ENCODE data around the gene IGF1R. TPM values are rescaled to one million over a fixed set of nuclear protein-coding genes. Genes with fewer than 3 reads are reported as not detected.

The IGF1R gene
- total RNA-seq, 1 experiment from 2014 or later: 16.3 TPM

DNA sequence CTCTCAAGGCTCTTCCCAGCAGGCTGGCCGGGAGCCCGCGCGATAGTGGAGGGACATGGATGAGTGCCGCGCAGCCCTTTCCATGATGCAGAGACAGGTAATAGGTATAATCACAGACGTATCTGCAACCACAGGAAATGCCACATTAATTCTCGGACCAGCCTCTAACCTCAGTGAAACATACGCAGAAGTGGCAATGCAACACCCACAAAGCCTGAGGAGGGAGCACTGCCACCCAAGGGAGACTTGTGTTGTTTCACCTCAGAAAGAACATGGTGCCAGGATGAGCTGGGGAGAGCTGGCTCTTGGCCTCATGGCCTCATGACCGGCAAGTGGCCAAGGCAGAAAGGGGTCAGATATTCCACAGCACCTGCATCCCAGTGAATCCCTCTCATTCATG is 320.2 kb downstream of the IGF1R start:
- H3K9me2 ChIP-seq (ENCODE audit: insufficient read depth): no peaks in the 10 kb centered on the region
- H3K4me2 ChIP-seq (ENCODE audit: low read length): no peak overlapping the region
- ChIA-PET RAD21 (ENCODE audit: low non-redundant PET in 1 of 2, low total read pairs in 2 of 2, uncharacterized antibody in 2 of 2, unreplicated experiment in 2 of 2) (no interaction called here), POLR2A (no interaction called here), CTCF (no interaction called here)
- H3K36me3 ChIP-seq (ENCODE audit: control insufficient read depth in 1 of 2, insufficient read depth in 2 of 2, low read length in 2 of 2): no peaks in the 10 kb centered on the region
- intact Hi-C loops (cut with micrococcal nuclease): no loop called here
- DNase-seq (ENCODE audit: low read depth, low spot score) (no peak), ATAC-seq (no peak)
- no peak overlapping the region for H3K9ac ChIP-seq (ENCODE audit: low read length)
- peaks cover 0 to 2% of the 10 kb centered on the region in 2 experiments; a peak in 1 of 4 replicates for H3K4me1 ChIP-seq (ENCODE audit: control insufficient read depth in 1 of 2, insufficient read depth in 2 of 2, low read length in 2 of 2)
- H2AFZ ChIP-seq (ENCODE audit: low read depth, low read length, poor library complexity, severe bottlenecking): no peak overlapping the region
- no TSS peak for BruUV-seq (replicated peaks)
- H3K27me3 ChIP-seq (ENCODE audit: insufficient read depth, low read length): no peaks in the 10 kb centered on the region
- no peaks in the 10 kb centered on the region for H3K9me3 ChIP-seq (ENCODE audit: control insufficient read depth in 1 of 2, insufficient read depth in 1 of 2, low read depth in 1 of 2, low read length in 2 of 2)
- H3K27ac ChIP-seq (ENCODE audit: low read depth, low read length): no peak overlapping the region
- H3K4me3 ChIP-seq (replicated peaks in 1 of 2; ENCODE audit: low read depth in 1 of 2, low read length in 2 of 2): no peak overlapping the region
- TF ChIP-seq, protein P1, sequence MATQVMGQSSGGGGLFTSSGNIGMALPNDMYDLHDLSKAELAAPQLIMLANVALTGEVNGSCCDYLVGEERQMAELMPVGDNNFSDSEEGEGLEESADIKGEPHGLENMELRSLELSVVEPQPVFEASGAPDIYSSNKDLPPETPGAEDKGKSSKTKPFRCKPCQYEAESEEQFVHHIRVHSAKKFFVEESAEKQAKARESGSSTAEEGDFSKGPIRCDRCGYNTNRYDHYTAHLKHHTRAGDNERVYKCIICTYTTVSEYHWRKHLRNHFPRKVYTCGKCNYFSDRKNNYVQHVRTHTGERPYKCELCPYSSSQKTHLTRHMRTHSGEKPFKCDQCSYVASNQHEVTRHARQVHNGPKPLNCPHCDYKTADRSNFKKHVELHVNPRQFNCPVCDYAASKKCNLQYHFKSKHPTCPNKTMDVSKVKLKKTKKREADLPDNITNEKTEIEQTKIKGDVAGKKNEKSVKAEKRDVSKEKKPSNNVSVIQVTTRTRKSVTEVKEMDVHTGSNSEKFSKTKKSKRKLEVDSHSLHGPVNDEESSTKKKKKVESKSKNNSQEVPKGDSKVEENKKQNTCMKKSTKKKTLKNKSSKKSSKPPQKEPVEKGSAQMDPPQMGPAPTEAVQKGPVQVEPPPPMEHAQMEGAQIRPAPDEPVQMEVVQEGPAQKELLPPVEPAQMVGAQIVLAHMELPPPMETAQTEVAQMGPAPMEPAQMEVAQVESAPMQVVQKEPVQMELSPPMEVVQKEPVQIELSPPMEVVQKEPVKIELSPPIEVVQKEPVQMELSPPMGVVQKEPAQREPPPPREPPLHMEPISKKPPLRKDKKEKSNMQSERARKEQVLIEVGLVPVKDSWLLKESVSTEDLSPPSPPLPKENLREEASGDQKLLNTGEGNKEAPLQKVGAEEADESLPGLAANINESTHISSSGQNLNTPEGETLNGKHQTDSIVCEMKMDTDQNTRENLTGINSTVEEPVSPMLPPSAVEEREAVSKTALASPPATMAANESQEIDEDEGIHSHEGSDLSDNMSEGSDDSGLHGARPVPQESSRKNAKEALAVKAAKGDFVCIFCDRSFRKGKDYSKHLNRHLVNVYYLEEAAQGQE (IDR thresholded peaks at IDR 0.05; ENCODE audit: low read depth): no peak
- no peak for TF ChIP-seq ELF1 (IDR thresholded peaks at IDR 0.05; ENCODE audit: borderline replicate concordance, low read depth)
- TF ChIP-seq YY1 (IDR thresholded peaks at IDR 0.05; ENCODE audit: extremely low read depth, insufficient replicate concordance, low read depth, low read length): no peak
- TF ChIP-seq EZH2 (IDR thresholded peaks at IDR 0.05): no peak
- TF ChIP-seq, protein P2, sequence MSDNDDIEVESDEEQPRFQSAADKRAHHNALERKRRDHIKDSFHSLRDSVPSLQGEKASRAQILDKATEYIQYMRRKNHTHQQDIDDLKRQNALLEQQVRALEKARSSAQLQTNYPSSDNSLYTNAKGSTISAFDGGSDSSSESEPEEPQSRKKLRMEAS (IDR thresholded peaks at IDR 0.05): no peak
- no peak for TF ChIP-seq SIN3A (IDR thresholded peaks at IDR 0.05; ENCODE audit: low read depth)
- no peak for TF ChIP-seq JUND (IDR thresholded peaks at IDR 0.05)
- no peak for TF ChIP-seq CEBPB (IDR thresholded peaks at IDR 0.05; ENCODE audit: low read depth)
- no peak for TF ChIP-seq SP1 (IDR thresholded peaks at IDR 0.05; ENCODE audit: low read depth)
- no peak for TF ChIP-seq TCF7L2 (IDR thresholded peaks at IDR 0.05; ENCODE audit: borderline replicate concordance, extremely low read depth, insufficient read depth, insufficient read length)
- TF ChIP-seq FOSL1 (IDR thresholded peaks at IDR 0.05; ENCODE audit: low read depth): no peak
- TF ChIP-seq EZH2phosphoT487 (IDR thresholded peaks at IDR 0.05; ENCODE audit: borderline replicate concordance): no peak
- H4K20me1 ChIP-seq (ENCODE audit: insufficient read depth): no peaks in the 10 kb centered on the region
- H3K79me2 ChIP-seq (ENCODE audit: insufficient read depth, low read length): no peaks in the 10 kb centered on the region
